Kidney capillary endothelial cell (primary cell): Measurements from ENCODE around the gene ALG11.

Experiments
- DNase-seq: peaks from one replicate; pipeline ENCODE4 v3.0.0-alpha.2; 2018; ENCODE audit warnings: low spot score

The ALG11 gene

GRCh38 chr13:51997641-51998330 lies 14.4 kb upstream of the ALG11 start:
- DNase-seq, result no peak

GRCh38 chr13:51998723-51999509 lies 13.3 kb upstream of the ALG11 start:
- no peak for DNase-seq

GRCh38 chr13:51999510-51999911 lies 12.7 kb upstream of the ALG11 start:
- DNase-seq, result no peak

- DNase-seq, result no peak
Observed at GRCh38 chr13:51999921-52000320, 12.3 kb upstream of the ALG11 start.

- peak; percentile 56 for DNase-seq
Observed at GRCh38 chr13:52001120-52001731, 11.0 kb upstream of the ALG11 start.

- DNase-seq, result no peak
Observed at GRCh38 chr13:52002361-52002760, 9.8 kb upstream of the ALG11 start.

- DNase-seq, result no peak
Observed at GRCh38 chr13:52003541-52003940, 8.7 kb upstream of the ALG11 start.

- DNase-seq, result no peak
Observed at GRCh38 chr13:52004511-52005170, 7.6 kb upstream of the ALG11 start.

- DNase-seq, result no peak
Observed at GRCh38 chr13:52005841-52006522, 6.2 kb upstream of the ALG11 start.

- DNase-seq, result no peak
Observed at GRCh38 chr13:52006523-52007245, 5.5 kb upstream of the ALG11 start.

- no peak for DNase-seq
Observed at GRCh38 chr13:52009946-52010345, 2.3 kb upstream of the ALG11 start.

- no peak for DNase-seq
Observed at GRCh38 chr13:52010890-52011631, 1.1 kb upstream of the ALG11 start, which contains the start of gene ATP7B. Gene ATP7B (minus strand): TSS chr13:52011450. CDS start chr13:52011337, 113 bp downstream.

- DNase-seq, result no peak
Observed at GRCh38 chr13:52012512-52012836, 276 bp downstream of the ALG11 start.

- DNase-seq, result no peak
Observed at GRCh38 chr13:52016296-52016695, 4.1 kb downstream of the ALG11 start.

GRCh38 chr13:52020191-52020590 lies 8.0 kb downstream of the ALG11 start:
- DNase-seq, result no peak

- no peak for DNase-seq
Observed at GRCh38 chr13:52022356-52022755, 10.2 kb downstream of the ALG11 start.

GRCh38 chr13:52024481-52024880 lies 12.3 kb downstream of the ALG11 start, which contains the start of gene UTP14C:
Gene UTP14C (plus strand): TSS chr13:52024691. CDS start chr13:52028805, 4,114 bp downstream.
- no peak for DNase-seq

GRCh38 chr13:52025475-52026245 lies 13.5 kb downstream of the ALG11 start:
- DNase-seq, result no peak

- no peak for DNase-seq
Observed at GRCh38 chr13:52026246-52026626, 14.0 kb downstream of the ALG11 start.

- no peak for DNase-seq
Observed at GRCh38 chr13:52027832-52028231, 15.6 kb downstream of the ALG11 start.
